GM19468 (cell line): ENCODE measurements around the gene OR2K2.
"Not testable (repeated sequence)": the region's sequence is repeated elsewhere in the genome, so short reads cannot be mapped to it uniquely, and the experiment has no call there.

ENCODE experiments used
- ATAC-seq: cut with Tn5 transposase; IDR thresholded peaks from one replicate; pipeline ENCODE4 v1.9.1; 2021; ENCODE audit warnings: mild to moderate bottlenecking, moderate library complexity, moderate number of reproducible peaks; ENCODE audit not compliant: unreplicated experiment; ENCODE audit errors: extremely low read depth

Gene OR2K2

GRCh38 chr9:111298731-111299598 lies 31.1 kb downstream of the OR2K2 start:
- ATAC-seq: no peak

- ATAC-seq: no peak
Measured at GRCh38 chr9:111298111-111298510, 31.9 kb downstream of the OR2K2 start.

GRCh38 chr9:111297066-111297824 lies 32.8 kb downstream of the OR2K2 start:
- no peak for ATAC-seq

- no peak for ATAC-seq
Measured at GRCh38 chr9:111294691-111295451, 35.2 kb downstream of the OR2K2 start.

GRCh38 chr9:111287127-111287526 lies 42.9 kb downstream of the OR2K2 start:
- ATAC-seq: no peak

GRCh38 chr9:111284703-111285102 lies 45.3 kb downstream of the OR2K2 start:
- no peak for ATAC-seq

GRCh38 chr9:111282845-111283244 lies 47.2 kb downstream of the OR2K2 start:
- ATAC-seq: no peak

- not testable (repeated sequence) for ATAC-seq
Measured at GRCh38 chr9:111280795-111281194, 49.2 kb downstream of the OR2K2 start.
